GM19035 (cell line): Measurements from ENCODE around the gene SULT2B1.
"Not testable (repeated sequence)": the region's sequence is repeated elsewhere in the genome, so short reads cannot be mapped to it uniquely, and the experiment has no call there.

Experiments
- ATAC-seq: cut with Tn5 transposase; IDR thresholded peaks from one replicate; pipeline ENCODE4 v1.9.1; 2021; ENCODE audit not compliant: unreplicated experiment

Gene SULT2B1

DNA sequence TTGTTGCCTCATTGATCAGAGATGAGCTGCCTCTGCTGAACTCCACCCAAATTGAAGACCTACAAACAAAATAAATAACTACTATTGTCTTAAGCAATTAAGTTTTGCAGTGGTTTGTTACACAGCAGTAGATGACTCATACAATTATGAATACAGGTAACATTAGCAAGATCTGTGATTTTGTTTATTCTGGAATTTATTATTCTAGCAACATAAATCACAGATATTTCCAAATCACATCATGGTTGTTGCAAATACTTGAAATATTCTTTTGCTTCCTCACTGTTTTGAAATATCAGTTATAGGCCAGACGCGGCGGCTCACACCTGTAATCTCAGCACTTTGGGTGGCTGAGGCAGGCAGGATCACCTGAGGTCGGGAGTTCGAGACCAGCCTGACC, 27.2 kb upstream of the SULT2B1 start:
- no peak for ATAC-seq

DNA sequence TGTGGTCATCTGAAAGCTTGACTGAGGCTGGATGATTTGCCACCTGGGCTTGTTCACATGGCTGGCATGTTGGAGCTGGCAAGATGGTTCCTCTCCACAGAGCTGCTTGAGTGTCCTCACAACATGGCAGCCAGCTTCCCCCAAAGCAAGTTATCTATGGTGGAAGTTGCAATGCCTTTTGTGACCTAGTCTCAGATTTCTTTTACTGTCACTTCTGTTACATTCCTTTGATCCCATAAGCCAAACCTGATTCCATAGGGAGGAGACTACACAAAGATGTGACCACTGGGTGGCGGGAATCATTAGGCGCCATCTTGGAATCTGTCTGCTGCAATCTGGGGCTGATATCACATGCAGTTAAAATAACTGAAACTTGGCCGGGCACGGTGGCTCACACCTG, 22.8 kb upstream of the SULT2B1 start:
- ATAC-seq = no peak

DNA sequence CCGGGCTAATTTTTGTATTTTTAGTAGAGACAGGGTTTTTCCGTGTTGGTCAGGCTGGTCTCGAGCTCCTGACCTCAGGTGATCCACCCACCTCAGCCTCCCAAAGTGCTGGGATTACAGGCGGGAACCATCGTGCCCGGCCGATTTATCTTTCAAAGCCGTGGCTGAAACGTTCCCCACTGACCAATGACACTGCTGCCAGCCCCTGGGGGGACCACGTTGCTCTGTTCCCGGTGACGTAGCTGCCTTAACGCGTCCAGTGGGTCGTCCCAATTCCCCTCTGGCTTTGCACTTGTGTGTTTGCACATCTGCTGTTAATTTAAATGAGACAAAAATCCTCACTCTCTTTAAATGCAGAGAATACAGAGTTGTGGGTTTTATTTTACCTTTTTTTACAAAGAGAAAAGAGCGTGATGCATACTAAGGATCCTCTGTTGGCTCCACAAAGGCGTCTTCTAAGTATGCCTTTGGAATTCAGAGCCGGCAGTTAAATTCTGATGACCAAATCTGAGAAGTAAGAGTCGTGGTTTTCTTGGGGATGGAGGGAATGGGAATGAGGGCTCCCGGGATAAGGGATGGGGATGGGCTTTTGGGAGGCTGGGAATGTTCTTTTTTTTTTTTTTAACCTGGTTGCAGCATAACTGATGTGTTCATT, 21.8 kb upstream of the SULT2B1 start:
- no peak for ATAC-seq

DNA sequence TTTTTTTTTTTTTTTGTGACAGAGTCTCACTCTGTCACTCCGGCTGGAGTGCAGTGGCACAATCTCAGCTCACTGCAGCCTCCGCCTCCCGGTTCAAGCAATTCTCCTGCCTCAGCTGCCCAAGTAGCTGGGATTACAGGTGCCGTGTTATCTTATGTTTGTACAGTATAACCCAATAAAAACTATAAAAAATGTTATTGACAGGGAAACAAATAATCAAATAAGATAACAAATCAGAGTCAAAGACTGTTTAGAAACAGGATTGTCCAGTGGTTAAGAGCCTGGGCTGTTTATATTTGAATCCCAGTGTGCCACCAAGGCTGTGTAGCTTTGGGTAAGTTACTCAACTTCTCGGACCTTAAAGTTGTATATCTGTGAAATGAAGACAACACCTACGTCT, 21.2 kb upstream of the SULT2B1 start:
- ATAC-seq = no peak

DNA sequence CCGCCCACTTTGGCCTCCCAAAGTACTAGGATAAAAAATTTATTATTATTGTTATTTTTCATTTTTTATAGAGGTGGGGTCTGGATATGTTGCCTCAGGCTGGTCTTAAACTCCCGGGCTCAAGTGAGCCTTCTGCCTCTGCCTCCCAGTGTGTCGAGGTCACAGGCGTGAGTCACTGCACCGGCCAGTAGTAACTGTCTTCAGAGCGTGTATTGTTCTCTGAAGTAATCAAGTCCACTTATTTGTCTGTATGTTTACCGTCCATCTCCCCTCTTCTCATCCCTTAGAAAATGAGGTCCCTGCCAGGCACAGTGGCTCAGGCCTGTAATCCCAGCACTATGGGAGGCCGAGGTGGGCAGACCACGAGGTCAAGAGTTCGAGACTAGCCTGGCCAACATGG, 18.2 kb upstream of the SULT2B1 start:
- ATAC-seq = no peak

DNA sequence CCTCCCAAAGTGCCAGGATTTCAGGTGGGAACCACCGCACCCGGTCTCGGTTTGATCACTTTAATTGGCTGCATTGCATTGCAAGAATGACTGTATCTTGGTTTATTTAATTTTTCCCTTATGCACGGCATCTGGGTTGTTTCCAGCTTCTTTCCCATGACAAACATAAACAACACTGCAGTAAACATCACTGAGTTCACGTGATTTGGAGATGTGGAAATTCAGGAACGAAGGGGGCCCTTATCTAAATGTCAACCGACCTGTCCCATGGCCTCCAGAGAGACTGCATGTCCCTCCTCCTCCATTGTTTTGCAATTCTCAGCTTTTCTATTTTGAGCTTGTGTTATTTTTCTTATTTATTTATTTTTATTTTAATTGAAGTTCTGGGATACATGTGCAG, 14.4 kb upstream of the SULT2B1 start:
- no peak for ATAC-seq

DNA sequence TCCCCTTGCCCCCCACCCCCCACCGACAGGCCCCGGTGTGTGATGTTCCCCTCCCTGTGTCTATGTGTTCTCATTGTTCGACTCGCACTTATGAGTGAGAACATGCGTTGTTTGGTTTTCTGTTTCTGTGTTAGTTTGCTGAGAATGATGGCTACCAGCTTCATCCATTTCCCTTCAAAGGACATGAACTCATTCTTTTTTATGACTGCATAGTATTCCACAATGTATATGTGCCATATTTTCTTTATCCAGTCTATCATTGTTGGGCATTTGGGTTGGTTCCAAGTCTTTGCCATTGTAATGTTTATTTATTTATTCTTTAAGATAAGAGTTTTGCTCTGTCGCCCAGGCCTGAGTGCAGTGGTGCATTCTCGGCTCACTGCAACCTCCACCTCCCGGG, 13.9 kb upstream of the SULT2B1 start:
- ATAC-seq = not testable (repeated sequence)

DNA sequence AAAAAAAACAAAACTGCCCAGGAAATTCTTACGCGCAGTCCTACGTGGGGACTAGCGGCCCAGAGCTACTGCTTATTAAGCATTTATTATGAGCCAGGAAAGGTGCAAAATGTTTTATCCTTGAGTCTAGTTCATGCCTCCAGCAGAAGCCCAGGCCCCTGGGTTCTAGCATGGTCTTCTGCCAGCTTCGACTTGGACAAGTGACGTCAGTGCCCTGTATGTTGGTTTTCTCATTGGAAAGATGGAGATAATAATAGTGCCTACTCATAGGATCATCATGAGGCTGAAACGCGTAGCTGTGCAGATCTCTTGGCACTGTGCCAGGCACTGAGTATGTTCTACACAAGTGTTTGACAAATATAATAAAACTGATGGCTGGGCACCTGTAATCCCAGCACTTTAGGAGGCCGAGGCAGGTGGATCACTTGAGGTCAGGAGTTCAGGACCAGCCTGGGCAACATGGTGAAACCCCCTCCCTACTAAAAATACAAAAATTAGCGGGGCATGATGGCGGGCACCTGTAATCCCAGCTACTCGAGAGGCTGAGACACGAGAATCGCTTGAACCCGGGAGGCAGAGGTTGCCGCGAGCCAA, 12.4 kb upstream of the SULT2B1 start:
- ATAC-seq = no peak

DNA sequence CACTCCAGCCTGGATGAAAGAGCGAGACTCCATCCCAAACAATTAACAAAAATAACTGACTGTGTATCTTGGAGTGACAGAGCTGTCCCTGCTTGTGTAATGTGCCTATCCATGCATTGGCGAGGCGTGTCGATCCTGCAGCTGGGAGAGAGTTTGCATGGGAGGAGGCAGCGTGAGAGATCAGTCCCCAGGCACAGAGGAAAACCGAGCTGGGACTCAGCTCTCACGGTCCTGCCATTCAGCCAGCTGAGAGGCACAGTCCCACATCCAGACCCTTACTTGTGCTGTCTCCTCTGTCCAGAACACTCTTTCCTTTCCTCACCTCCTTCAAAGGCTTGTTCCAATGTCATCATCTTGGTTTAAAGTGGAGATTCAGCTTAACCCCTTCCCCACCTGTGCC, 11.9 kb upstream of the SULT2B1 start:
- ATAC-seq = no peak

DNA sequence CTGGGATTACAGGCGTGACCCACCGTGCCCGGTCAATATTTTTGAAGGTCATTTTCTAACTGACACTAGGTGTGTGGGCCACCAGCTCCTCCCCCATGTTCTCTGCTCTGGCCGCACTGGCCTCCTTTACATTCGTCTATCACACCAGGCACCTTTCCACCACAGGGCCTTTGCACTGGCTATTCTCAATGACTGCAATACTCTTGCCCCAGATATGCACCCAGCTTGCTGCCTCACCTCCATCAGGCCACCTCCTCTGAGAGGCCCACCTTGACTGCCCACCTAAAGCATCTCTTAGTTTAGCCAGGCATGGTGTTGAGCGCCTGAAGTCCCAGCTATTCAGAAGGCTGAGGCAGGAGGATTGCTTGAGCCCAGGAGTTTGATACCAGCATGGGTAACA, 10.2 kb upstream of the SULT2B1 start:
- ATAC-seq = no peak

DNA sequence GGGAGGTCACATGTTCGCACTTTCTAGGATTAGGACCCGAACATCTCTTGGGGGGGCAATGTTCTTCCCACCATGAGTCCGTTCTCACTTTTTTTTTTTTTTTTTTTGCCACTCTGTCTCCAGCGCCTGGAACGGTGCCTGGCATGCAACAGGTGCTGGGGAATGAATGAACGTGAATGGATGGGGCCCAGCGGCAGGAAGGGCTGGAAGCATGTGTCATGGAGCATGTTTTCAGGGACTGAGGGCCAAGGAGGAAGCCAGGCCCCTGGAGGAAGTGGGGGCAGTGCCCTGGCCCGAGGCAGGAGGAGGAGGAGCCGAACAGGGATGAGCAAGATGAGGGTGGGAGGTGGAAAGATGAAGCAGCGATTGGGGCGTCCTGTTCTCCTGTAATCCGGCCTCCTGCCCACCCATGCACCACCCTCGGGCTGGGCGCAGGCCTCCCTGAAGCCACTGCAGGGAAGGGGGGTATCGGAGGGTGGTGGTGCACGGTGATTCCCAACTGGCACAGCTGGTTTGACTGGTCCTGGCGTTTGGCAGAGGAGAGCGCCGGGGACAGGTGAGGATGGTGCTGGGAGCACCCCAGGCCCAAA, 8.8 kb upstream of the SULT2B1 start:
- ATAC-seq = no peak

DNA sequence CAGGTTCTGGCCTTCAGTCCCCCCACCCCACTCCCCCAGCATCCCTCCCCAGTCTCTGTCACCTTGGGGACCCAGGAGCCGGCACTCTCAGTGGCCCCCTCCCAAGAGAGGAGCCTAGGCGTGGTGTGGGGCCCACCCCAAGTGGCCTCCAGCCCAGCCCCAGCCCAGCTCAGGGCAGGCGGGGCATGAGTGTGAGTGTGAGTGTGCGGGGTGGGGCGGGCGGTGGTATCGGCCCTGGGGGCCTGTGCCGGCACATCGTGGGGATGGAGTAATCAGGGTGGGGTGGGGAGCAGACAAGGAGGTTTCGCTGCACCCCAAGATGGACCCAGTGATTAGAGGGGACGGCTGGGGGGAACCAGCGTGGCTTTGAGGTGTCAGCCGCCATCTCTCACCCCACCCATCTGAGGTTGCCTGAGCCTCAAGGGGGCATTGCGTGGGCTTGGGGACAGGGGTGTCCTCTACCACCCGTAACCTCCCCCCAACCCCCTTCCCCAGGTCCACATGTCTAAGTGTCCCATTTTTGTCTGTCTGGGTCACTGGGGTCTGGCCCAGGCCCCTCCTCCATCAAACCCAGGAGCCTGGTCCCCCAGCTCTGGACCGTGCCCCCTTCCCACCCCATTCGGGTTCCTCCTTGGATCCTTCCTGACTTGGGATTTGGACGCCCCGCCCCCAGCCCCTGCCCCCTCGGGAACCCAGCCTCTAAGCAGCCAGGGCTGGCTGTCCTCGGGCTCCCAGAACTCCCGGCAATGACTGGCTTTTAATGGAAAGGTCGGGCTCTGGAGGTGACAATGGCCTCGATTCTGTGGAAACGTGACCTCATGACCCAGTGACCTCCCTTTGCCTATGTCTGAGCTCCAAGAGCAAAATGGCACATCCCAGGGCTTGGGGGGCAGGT, 6.9 kb upstream of the SULT2B1 start:
- no peak for ATAC-seq

DNA sequence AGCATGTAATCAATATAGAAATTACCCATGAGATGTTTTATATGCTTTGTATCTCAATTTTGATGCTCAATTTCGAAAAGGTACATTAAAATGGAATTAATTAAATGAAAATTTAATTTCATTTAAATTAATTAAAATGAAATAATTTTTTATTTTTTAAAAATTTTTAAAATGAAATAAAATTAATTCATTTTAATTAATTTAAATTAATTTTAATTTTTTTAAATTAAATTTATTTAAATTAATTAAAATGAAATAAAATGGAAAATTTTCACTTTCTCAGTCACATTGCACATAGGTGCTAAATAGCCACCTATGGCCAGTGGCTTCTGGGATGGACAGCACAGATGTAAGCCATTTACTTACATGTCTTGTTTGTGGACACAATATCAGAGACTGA, 4.2 kb upstream of the SULT2B1 start:
- no peak for ATAC-seq

DNA sequence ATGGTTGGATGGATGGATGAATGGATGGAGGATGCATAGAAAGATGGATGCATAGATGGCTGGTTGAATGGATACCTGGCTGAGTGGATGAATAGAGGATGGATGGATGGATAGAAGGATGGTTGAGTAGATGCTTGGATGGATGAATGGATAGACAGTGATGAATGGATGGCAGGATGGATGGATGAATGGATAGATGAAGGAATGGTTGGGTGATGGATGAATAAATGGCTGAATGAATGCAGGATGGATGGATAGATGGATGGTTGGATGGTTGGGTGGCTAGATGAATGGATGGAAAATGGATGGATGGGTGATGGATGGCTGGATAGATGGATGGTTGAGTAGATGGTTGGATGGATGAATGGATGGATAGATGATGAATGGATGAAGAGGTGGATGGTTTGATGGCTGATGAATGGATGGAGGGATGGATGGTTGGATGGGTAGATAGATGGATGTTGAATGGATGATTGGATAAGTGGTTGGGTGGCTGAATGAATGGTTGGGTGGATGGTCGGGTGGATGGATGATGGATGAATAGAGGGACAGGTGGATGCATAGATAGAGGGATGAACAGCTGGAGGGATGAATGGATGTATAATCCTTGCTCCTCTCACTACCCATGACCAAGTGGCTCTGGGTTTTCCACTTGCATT, 3.6 kb upstream of the SULT2B1 start:
- ATAC-seq = no peak

DNA sequence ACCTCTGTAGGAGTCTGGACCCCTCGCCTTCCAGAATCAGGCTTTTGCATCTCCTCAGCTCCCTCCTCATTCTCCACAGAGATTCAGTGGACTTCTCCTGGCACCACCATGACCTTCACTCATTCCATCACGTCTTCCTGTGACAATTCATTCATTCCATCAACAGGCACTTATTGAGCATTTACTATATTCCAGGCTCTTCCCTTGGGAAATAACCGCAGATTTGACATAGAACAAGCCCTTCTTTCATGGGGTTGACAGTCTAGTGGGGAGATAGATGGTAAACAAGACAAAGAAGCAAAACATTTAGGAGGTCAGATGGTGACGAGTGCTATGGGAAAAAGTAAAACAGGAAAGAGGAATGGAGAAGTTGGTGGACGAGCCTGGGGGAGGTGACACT, 2.6 kb upstream of the SULT2B1 start:
- no peak for ATAC-seq

DNA sequence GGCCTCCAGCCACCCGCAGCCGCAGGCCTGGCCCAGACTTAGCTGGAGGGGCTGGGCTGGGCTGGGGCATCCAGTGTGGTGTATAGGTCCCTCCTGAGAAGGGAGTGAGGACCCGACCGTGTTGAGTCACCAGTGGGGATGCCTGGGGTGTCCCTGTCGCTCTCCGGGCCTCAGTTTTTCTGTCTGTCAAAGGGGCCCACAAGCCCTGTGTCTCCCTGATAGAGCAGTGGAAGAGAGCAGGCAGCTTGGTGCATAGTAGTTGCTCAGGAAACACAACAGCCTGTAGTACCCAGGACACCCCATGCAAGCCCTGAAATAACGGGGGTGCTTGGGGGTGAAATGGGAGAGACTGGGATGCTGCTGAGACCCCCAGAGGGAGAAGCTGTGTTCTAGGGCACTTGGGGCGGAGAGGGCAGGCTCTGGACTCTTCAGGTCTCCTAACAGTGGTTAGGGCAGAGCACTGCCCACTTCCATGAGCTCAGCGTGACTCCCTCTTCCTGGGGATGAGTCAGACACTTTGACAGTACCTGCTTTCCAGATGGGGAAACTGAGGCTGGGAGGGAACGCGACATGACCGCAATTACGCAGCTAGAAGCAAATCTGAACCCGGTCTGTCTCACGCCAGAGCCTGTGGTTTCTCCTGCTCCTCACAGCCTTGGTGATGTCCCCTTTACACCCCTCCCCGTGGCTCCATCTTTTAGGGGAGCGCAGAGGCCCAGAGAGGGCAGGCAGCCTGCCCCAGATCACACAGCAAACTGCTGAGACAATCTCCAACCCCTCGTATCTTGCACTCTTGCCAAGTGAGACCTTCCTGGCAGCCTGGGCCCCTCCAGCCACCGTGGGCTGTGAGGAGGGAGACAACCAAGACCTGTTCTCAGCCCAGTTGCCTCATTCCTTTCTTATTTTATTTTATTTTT, 692 bp downstream of the SULT2B1 start:
- ATAC-seq = no peak

DNA sequence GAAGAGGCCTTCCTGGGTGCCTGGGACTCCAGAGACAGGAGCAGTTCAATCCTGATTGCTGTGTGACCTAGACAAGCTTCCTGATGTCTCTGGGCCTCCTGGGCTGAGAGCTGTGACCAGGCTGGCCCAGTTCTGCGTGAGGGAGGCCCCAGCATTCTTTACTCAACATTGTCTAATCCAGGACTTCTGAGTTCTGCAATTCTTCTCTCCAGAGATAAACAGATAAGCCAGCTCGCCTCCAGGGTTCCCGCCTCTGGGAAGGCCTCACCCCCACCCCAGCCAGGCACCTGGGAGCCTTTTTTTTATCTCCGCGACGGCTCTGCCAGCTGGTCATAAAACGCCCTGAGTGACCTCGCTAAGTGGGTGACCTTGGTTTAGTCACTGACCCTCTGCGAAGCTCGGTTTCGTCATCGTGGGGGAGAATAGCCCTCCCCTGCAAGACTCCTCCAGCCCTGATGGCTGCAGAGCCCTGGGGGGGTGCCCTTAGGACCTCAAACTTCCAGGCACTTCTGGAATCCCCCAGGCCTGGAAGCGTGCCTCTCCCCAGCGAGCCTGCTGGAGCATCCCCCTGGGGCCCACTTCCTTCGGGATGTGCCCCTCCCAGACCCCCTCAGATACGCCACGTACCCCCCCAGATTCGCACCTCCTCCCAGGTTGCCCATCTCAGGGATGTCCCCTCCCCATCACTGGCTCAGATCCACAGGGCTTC, 1.9 kb downstream of the SULT2B1 start:
- ATAC-seq = no peak

DNA sequence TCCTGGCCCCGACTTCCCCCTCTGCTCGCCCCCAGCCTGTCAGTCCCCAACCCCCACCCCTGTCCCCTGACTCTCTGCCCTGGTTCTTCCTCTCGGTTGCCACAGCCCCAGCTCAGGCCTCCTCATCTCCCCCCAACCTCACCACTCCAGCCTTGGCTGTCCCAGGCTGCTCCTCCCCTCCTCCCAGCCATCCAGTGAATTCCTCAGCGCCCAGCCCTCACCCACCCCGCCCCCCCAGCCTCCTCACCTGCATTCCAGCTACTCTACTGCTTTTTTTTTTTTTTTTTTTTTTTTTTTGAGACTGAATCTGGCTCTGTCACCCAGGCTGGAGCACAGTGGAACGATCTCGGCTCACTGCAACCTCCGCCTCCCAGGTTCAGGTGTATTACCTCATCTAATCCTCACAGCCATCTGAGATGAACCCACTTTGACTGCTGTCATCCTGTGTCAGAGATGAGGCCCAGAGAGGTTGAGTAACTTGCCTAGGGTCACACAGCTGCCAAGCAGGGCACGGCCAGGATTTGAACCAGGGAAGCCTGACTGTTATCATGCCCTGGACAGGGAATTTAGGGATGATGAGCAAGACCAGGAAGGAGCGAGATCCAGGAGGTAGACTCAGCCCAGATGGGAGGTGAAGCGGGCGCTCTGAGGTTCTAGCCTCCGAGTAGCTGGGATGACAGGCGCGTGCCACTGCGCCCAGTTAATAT, 2.6 kb downstream of the SULT2B1 start:
- ATAC-seq = no peak

DNA sequence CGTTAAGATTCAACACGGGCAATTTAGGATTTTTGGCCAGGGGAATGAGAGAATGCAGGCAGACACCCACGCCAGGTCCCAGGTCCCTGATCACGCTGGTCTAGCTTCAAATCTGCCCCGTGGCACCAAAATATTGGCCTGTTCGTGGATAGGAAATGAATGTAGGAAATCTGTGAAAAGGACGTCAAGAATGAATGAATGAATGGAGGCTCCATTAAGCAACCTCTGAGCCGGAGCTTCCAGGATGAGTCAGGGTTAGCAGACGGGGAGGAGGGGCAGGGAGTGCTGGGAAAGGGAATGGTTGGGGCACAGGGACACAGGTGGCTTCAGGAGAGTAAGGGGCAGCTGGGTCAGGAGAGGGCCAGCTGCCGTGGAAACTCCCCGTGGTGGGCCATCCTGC, 4.2 kb downstream of the SULT2B1 start:
- ATAC-seq = no peak
